CD4-positive, alpha-beta T cell (primary cell): Measurements from ENCODE around the gene NAALADL1. TPM values are rescaled to one million over a fixed set of nuclear protein-coding genes. Genes with fewer than 3 reads are reported as not detected.
A peak's percentile ranks its signal among the peaks of the same experiment; 100 is the strongest.

Experiments used
- ATAC-seq: fragments of 200-7000 bp; cut with Tn5 transposase; one replicate; pipeline ENCODE4 v1.10.0; 2022; ENCODE audit warnings: mild to moderate bottlenecking; ENCODE audit not compliant: poor library complexity
- CTCF ChIA-PET: fragments of 350-600 bp; sonication (Branson Sonifier 250); formaldehyde crosslinking; loops from one replicate; lab custom pipeline; 2021; ENCODE audit warnings: antibody characterized with exemption, inconsistent platforms; lab: Charles Lee
- POLR2A ChIA-PET: fragments of 350-600 bp; sonication (Branson Sonifier 250); formaldehyde crosslinking; loops from one replicate; lab custom pipeline; 2021; ENCODE audit warnings: antibody characterized with exemption, inconsistent platforms; lab: Charles Lee
- DNase-seq, 14 experiments: peaks; one replicate each; pipeline ENCODE4 v3.0.0-alpha.2; 2013 to 2020; ENCODE audit warnings: mixed read lengths in 2 of 14
- H3K27ac ChIP-seq, 2 donors: one replicate each; pipeline versions ENCODE4 v1.5.1 to v1.7.0; 2013; ENCODE audit warnings: low read length in 2 of 2, low read depth in 1 of 2, mild to moderate bottlenecking in 1 of 2
- H3K27me3 ChIP-seq, 2 experiments: 1 replicate in 1 of 2; 2 replicates in 1 of 2; pipeline versions ENCODE4 v1.6.1 to v1.7.0; 2013; ENCODE audit warnings: low read length in 2 of 2, control low read depth in 1 of 2, mild to moderate bottlenecking in 1 of 2, moderate library complexity in 1 of 2; ENCODE audit not compliant: insufficient read depth in 2 of 2, control insufficient read depth in 1 of 2
- H3K36me3 ChIP-seq: one replicate; pipeline ENCODE4 v1.6.1; 2013; ENCODE audit warnings: low read length, control low read depth; ENCODE audit not compliant: insufficient read depth
- H3K4me1 ChIP-seq: one replicate; pipeline ENCODE4 v1.6.1; 2013; ENCODE audit warnings: low read length, control low read depth; ENCODE audit not compliant: insufficient read depth
- H3K4me3 ChIP-seq: one replicate; pipeline ENCODE4 v1.5.1; 2013; ENCODE audit warnings: mild to moderate bottlenecking, low read length, moderate library complexity
- H3K9me3 ChIP-seq, 2 experiments: 1 replicate in 1 of 2; 2 replicates in 1 of 2; pipeline versions ENCODE4 v1.6.1 to v1.7.0; 2013; ENCODE audit warnings: low read length in 2 of 2, mild to moderate bottlenecking in 2 of 2, control low read depth in 1 of 2, moderate library complexity in 1 of 2; ENCODE audit not compliant: control insufficient read depth in 1 of 2, insufficient read depth in 1 of 2
- H3K27ac Mint-ChIP-seq: one replicate; pipeline ENCODE4 v1.8.0; 2020; ENCODE audit warnings: mixed read lengths
- H3K27me3 Mint-ChIP-seq: one replicate; pipeline ENCODE4 v1.8.0; 2021; ENCODE audit warnings: mixed read lengths
- H3K36me3 Mint-ChIP-seq: one replicate; pipeline ENCODE4 v1.8.0; 2021; ENCODE audit warnings: low read depth, mixed read lengths
- H3K4me1 Mint-ChIP-seq: one replicate; pipeline ENCODE4 v1.8.0; 2021; ENCODE audit warnings: low read depth, mixed read lengths
- H3K4me3 Mint-ChIP-seq: one replicate; pipeline ENCODE4 v1.8.0; 2020; ENCODE audit warnings: mild to moderate bottlenecking, mixed read lengths
- H3K9me3 Mint-ChIP-seq: one replicate; pipeline ENCODE4 v1.8.0; 2020; ENCODE audit warnings: mixed read lengths
- intact Hi-C, 2 experiments: fragments of 100-400 bp; cut with DNase I in 1 of 2; cut with micrococcal nuclease in 1 of 2; formaldehyde crosslinking; loops; one replicate each; pipeline versions ENCODE4 v1.15.1 to v1.9.0; 2023 to 2025; cut with DNase I, micrococcal nuclease
- total RNA-seq, 174 experiments: library from RNA in 2 of 174; stranded (reverse) in 2 of 174; gene quantifications; one replicate each; pipeline ENCODE4 v1.2.3 and lab custom pipeline; 2021 to 2026
- TF ChIP-seq, protein P1 (sequence below): fragments of 200-600 bp; IDR thresholded peaks from one replicate; pipeline ENCODE4 v1.8.0; 2022; ENCODE audit warnings: antibody characterized with exemption, mild to moderate bottlenecking

Gene NAALADL1
- total RNA-seq, 2 experiments from 2014 or later = 7.7 to 9.2 TPM

DNA sequence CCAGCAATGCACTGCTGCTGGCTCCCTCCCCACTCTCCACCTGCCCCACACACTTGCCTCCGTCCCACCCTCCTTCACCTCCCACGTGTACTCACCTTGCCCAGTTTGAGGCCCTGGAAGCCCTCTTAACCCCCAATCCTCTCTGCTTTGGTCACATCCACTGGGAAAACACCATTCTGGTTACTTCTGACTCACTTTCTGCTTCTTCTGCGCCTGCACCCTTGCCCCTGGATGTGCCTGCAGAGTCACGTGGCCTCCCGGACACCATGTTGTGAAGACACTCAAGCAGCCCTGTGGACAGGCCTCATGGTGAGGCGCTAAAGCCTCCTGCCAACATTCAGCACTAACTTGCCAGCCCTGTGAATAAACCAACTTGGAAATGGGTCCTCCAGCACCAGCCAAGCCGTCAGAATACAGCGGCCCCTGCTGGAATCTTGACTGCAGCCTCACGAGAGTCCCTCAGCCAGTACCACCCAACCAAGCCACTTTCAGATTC lies 2.6 kb upstream of the NAALADL1 start:
- ATAC-seq = no peak
- Histone ChIP-seq H3K9me3 (no peaks in the 10 kb centered on the region), H3K4me3 (no peak overlapping the region), H3K4me1 (peaks cover 6% of the 10 kb centered on the region), H3K27ac (no peak overlapping the region), H3K36me3 (no peaks in the 10 kb centered on the region), H3K27me3 (no peaks in the 10 kb centered on the region)
- intact Hi-C loops = no loop called here
- Mint-ChIP-seq H3K36me3 (no peaks in the 10 kb centered on the region), H3K4me1 (no peaks in the 10 kb centered on the region), H3K27me3 (no peaks in the 10 kb centered on the region), H3K27ac (no peak overlapping the region), H3K9me3 (no peaks in the 10 kb centered on the region), H3K4me3 (no peak overlapping the region)
- ChIA-PET CTCF (no interaction called here), POLR2A (no interaction called here)
- TF ChIP-seq, protein P1, sequence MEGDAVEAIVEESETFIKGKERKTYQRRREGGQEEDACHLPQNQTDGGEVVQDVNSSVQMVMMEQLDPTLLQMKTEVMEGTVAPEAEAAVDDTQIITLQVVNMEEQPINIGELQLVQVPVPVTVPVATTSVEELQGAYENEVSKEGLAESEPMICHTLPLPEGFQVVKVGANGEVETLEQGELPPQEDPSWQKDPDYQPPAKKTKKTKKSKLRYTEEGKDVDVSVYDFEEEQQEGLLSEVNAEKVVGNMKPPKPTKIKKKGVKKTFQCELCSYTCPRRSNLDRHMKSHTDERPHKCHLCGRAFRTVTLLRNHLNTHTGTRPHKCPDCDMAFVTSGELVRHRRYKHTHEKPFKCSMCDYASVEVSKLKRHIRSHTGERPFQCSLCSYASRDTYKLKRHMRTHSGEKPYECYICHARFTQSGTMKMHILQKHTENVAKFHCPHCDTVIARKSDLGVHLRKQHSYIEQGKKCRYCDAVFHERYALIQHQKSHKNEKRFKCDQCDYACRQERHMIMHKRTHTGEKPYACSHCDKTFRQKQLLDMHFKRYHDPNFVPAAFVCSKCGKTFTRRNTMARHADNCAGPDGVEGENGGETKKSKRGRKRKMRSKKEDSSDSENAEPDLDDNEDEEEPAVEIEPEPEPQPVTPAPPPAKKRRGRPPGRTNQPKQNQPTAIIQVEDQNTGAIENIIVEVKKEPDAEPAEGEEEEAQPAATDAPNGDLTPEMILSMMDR = no peak
- peak in 2 of 14 experiments; percentile 10 to 29 for DNase-seq

DNA sequence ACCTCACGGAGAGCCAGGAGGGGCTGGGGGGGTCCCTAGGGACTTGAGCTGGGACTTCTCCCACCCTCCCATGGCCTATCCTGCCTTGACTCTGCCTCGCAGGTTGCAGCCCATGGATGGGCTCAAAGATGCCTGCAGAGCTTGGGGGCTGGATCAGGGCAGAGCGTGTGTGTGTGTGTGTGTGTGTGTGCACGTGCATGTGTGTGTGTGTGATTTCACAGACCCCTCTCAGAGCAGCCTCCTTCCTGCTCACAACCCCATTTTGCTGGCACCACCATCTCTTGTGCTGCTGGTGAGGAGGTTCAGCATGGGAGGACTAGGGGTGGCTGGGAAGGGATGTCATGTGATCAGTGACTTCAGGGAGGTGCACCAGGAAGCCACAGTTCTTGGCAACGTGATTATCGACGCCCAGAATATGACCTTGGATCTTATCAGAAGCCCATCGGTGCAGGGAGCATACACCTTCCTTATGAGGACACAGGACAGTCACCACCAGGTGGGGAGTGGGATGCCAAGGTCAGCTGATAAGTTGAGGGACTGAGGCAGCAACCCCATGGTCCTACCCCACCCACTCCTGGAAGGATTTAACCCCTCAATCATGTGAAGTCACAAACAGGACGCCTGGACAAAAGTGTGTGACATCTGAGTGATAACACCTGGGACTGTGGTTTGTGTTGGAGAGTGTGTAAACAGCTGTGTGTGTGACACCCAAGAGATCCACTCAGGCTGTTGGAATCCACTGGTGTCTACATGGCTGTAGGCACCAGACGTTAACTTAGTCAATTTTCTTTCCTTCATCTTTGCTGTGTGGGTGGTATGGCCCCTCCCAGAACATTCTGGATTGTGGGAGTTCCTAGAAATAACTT lies 1.8 kb upstream of the NAALADL1 start:
- Mint-ChIP-seq H3K27me3 (no peaks in the 10 kb centered on the region), H3K9me3 (no peaks in the 10 kb centered on the region), H3K27ac (no peak overlapping the region), H3K4me1 (no peaks in the 10 kb centered on the region), H3K36me3 (no peaks in the 10 kb centered on the region), H3K4me3 (no peak overlapping the region)
- H3K4me1 ChIP-seq = peaks cover 6% of the 10 kb centered on the region
- no peak for DNase-seq
- TF ChIP-seq, protein P1 = no peak
- intact Hi-C loops = no loop called here
- ChIA-PET POLR2A (no interaction called here), CTCF (no interaction called here)
- no peak overlapping the region for H3K4me3 ChIP-seq
- H3K27me3 ChIP-seq = no peaks in the 10 kb centered on the region
- H3K27ac ChIP-seq = no peak overlapping the region
- no peaks in the 10 kb centered on the region for H3K36me3 ChIP-seq
- ATAC-seq = no peak
- no peaks in the 10 kb centered on the region for H3K9me3 ChIP-seq

DNA sequence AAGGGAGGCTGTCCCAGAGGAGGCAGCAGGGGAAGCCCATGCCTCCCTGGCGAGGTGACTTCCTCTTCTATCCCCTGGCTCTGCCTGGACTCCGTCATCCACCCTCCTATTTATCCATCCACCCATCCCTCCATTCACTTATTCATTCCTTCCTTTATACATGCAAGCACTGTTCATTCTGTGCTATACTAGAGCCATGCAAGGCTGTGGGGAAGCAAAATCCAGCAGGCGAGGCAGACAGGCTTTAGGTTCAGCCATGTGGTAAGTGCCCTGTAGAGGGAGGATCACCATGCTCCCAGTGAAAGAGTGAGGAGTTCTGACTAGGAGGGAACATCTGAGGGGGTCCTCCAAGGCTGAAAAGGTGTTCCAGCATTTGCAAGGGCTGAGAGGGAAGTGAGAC lies 1.2 kb upstream of the NAALADL1 start:
- Mint-ChIP-seq H3K9me3 (no peaks in the 10 kb centered on the region), H3K27ac (no peak overlapping the region), H3K4me1 (peaks cover 4% of the 10 kb centered on the region), H3K4me3 (no peak overlapping the region), H3K36me3 (no peaks in the 10 kb centered on the region), H3K27me3 (no peaks in the 10 kb centered on the region)
- ATAC-seq (no peak), DNase-seq (no peak)
- Histone ChIP-seq H3K4me1 (peaks cover 7% of the 10 kb centered on the region), H3K36me3 (no peaks in the 10 kb centered on the region), H3K9me3 (no peaks in the 10 kb centered on the region), H3K4me3 (no peak overlapping the region), H3K27me3 (no peaks in the 10 kb centered on the region), H3K27ac (no peak overlapping the region)
- ChIA-PET CTCF (no interaction called here), POLR2A (no interaction called here)
- TF ChIP-seq, protein P1 = no peak
- intact Hi-C loops = no loop called here
